ENCODE measurements around the gene ADCY3.

Gene ADCY3

GRCh38 chr2:24872344-24873115 lies 47.5 kb downstream of the ADCY3 start:
- DNase-seq = no peak

GRCh38 chr2:24871852-24872333 lies 48.1 kb downstream of the ADCY3 start:
- DNase-seq = no peak

DNA sequence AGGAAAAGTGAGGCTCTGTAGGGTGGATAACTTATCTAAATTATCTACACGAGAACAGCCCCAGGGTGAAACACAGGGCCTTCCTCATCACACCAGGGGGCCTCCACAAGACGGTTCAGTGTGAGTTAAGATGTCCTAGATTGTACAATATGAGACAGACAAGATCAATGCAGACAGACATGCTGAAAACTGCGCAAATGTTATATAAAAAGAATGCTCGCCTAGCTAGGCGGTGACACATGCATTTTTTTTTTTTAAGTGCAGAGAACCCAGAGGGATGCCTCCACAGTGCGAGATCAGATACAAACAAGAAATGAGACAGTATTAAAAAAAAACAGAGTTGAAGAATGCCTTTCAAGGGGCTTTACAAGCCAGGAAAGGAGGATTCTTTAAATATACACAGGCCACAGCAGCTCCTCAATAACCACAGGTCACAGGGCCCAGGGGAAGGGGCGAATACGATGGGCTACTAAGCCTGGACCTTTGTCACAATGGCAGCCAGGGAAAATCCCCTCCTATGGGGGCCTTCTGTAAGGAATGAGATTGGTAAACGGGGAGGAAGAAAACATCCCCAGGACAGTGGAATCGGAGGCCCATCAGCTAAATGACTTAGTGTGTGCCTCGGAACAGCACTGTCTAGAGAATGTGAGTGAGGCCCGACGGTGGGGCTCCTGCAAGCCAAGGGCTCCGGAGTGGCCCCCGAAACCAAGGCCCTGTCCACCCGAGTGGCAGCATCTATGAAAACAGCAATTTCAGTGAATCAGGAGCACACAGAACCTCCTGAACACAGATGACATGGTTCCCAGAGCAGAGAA lies 48.9 kb downstream of the ADCY3 start:
- DNase-seq = no peak

- no peak for DNase-seq
Observed at GRCh38 chr2:24870440-24870839, 49.6 kb downstream of the ADCY3 start.

DNA sequence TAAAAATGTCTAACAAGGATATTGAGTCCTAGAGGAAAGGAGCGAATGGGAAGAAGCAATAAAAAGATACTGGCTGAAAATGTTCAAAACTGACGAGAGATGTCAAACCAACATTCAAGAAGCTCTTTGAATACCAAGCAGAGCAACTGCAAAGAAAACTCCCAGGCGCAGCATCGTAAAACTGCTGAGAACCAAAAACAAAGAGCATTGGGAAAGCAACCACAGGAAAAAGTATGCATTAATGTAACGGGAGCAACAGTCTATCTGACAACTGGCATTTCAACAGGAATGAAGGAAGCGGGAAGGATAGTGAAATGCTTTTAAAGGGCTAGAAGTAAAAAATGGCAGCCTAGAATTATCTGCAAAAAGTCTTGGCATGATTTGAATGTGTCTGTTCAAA lies 53.1 kb downstream of the ADCY3 start:
- no peak for DNase-seq

GRCh38 chr2:24863641-24864040 lies 56.4 kb downstream of the ADCY3 start:
- no peak for DNase-seq

DNA sequence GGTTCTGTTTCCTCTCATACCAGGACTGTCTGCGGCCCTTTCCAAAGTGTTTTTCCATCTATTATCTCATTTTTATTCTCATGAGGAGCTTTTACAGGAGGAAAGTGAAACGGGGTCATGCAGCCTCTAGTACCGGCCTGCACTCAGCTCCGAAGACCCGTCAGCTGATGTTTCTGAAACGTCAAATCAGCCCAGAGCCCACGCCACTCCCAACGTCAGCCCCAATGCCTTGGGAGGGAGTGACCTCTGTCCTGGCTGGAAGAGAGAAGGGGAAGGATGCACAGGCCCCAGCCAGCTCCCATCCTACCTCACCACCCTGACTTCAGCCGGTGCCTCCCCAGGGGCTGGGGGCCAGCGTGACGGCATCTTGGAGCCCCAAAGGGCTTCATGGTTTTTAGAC lies 58.5 kb downstream of the ADCY3 start:
- no peak for DNase-seq

DNA sequence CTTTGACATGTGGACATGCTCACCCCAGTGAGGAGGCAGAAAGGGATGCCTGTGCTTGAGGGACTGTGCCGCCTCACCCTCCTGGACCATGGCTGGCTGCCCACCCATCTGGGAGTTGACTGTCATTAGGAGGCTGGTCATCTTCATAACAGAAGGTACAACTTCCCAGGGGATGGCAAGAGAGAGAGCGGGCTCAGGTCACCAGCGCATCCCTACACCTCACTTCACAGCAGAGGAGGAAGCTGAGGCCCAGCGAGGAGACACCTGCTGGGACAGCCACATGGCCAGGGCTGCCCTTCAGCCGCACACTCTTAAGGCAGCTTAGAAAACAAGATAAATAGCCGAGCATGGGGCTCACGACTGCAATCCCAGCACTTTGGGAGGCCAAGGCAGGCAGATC lies 59.4 kb downstream of the ADCY3 start:
- DNase-seq = no peak

DNA sequence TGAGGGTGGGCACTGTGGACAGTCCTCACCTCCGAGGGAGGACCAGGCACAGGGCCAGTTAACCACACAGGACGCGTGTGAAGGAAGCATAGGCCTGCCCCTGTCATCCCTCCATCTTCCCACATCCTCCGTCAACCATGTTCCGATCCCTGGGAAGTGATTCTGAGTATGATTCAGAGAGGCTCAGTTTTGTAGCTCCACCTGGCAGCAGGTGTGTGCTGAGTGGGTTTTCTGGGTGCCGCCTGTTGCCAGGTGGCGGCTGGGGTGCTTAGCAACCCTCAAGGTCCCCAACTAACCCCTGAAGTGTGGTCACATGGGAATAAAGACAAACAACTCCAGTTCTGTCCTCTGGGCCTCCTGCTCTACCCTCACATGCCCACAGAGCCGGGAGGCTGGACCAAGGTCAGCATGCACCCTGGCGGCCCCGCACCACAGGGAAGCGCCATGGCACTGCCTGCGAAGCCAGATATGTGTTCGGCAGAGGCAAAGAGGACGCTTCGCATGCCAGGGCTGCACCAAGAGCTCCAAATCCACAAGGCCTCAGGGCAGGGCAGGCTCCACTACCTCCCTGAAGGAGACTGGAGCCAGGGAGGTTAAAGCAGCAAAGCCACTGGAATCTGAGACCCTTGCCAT lies 60.0 kb downstream of the ADCY3 start:
- no peak for DNase-seq

- DNase-seq = no peak
Observed at GRCh38 chr2:24858996-24859395, 61.0 kb downstream of the ADCY3 start.

- DNase-seq = no peak
Observed at GRCh38 chr2:24857746-24858145, 62.3 kb downstream of the ADCY3 start.

DNA sequence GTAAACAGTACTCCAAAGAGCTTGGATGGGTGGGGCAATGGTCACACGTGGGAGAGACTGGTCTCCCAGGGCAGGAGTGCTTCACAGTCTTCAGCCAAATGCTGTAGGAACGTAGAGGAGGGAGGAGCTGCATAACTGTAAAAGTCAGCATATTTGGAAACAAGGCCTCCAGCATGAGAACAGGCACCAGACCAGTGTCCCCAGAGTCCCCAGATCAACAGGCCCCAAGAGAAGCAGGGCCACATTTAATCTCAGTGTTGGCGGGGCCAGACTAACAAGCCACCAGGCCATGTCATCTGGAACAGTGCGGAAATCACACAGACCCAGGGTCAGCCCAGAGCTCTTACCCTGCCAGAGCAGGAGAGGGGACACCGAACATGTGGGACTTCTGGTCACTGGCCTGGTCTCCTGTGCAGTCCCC lies 63.2 kb downstream of the ADCY3 start:
- no peak for DNase-seq

DNA sequence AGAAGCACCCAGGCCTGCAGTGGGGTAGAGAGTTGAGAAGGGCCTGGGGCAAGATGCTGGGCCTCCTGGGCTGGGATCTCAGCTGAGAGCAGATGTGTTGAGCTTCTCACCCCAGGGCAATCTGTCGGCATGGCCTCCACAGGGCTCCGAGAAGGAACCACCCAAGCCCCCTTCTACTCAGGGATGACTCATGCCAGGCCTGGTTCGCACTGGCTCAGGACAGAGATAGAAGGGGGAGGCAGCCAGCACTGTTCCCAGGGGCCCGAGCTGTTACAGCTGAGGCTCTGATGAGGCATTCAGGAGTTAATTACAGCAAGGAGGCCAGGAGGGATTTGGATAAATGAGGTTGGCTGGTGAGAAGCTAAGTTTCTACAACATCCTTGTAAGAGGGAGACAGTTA lies 64.3 kb downstream of the ADCY3 start:
- no peak for DNase-seq

- no peak for DNase-seq
Observed at GRCh38 chr2:24855022-24855622, 64.9 kb downstream of the ADCY3 start.

GRCh38 chr2:24853996-24854395 lies 66.0 kb downstream of the ADCY3 start:
- no peak for DNase-seq

DNA sequence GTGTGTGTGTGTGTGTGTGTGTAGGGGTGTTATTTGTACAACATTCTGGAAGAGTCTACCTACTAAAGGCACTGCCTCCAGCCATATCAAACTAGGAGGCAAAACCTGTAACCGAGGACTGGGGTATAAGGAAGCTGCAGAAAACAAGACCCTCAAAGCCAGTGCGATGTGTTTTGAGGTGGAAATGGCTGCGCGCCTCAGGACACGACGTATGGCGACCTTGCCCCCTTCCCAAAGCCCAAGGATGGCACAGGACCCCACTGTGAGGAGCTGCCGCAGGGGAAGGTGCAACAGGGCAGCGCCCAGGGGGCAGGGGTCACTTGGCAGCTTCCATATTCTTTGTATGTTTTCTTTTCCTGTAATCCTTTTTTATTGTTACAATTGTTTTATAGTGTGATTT lies 67.0 kb downstream of the ADCY3 start:
- DNase-seq = no peak

DNA sequence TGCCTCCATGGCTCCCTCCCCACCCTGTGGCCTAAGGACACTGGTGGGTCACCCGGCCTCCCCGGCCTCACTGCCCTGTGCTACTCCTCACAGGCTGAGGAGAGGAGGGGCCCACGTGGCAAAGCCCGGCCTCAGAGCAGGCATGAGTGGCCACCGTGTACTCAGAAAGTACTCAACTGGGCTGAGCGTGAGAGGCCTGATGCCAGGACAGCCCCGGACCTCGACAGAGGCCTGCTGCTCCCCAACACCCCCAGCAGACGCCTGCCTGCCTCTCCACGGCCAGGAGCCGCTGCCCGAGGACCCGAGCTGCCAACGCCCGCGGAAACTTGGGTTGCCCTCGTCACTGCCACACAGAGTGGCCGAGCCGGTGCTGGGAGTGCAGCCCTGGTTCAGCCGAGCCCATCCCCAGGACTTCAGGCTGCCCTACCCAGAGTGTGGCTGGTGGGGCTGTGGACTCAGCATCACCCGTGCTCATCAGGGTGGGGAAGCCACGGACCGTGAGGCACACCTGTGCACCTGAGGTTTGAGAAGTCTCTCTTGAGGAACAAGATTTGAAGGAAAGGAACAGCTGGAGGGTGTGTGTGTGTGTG lies 67.5 kb downstream of the ADCY3 start:
- no peak for DNase-seq

DNA sequence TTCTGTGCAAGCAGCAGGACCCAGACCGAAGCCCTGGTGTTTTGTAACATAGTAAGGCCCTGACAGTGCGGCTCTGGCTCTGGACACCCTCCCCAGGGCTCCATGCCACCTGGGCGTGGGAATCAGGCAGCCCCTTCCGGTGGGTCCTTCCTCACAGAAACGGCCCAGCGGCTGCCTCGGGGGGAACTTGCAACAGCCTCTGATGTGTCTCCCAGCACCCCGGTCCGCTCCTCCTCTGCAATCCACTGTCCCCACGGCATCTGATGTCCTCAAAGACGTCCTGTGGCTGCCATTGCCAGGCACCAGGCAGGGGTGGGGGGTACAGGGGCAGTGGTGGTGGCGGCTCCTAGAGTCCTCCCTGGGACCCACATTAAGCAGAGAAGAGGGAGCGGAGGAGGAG lies 68.0 kb downstream of the ADCY3 start:
- no peak for DNase-seq

- no peak for DNase-seq
Observed at GRCh38 chr2:24850944-24851343, 69.1 kb downstream of the ADCY3 start.

GRCh38 chr2:24845691-24846090 lies 74.3 kb downstream of the ADCY3 start:
- DNase-seq = no peak

DNA sequence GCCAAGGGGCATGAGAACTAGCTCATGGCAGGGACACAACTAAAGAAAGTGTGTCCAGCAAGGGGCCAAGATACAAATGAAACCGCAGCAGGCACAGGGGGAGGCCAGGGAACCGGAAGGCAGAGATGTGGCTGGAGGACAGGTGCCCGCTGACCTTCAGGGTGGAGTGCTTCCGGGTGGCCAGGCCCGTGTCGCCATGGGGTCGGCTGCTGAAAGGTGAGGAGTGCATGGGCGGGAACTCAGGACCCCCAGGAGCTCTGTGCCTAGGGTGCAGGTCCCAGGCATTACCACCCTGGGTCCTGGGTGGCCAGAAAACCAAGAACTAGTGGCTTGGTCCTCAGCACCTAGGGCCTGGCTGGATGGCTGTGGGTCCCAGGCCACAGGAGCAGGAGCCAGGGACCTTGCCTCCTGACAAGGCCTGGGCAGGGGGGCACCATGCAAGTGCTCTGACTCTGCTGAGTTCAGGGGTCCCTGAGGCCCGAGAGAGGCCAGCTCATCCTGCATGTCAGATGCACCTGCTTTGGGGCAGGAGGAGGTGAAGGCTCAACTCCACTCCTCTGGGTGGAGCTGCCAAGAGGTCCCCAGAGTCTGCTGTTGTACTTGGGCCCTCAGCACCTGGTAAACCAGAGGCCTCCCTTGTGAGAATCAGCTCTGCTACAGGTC lies 75.9 kb downstream of the ADCY3 start:
- no peak for DNase-seq

- DNase-seq = no peak
Observed at GRCh38 chr2:24843330-24843860, 76.6 kb downstream of the ADCY3 start.
